Measurements from ENCODE around the gene ACSM6.
"Not testable (repeated sequence)": the region's sequence is repeated elsewhere in the genome, so short reads cannot be mapped to it uniquely, and the experiment has no call there.

The ACSM6 gene

GRCh38 chr10:95193944-95194343 is at the start of gene ACSM6:
TSS of gene ACSM6 (plus strand) at chr10:95194238. CDS start at chr10:95194486, 248 bp downstream.
- no peak for DNase-seq

DNA sequence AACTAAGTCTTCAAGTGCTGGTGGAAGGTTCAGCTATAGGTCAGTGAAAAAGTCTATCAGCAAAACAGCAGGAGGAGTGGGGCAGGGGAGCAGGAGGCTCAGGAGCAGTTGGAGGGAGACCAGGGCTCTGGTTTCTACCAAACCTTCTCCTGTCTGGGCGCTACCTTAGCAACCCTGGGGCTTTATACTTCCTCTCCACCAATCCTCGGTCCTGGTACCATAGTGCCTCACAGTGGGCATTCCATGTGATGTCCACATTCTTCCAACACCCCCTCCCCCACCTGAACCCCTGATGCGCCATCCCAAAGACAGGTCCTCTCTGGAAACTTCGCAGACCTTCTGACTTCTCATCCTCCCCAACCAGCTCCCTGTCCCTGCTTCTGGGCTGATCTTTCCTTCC is 25.3 kb upstream of the ACSM6 start:
- no peak for DNase-seq

- no peak for DNase-seq
These were observed 24.5 kb upstream of the ACSM6 start for GRCh38 chr10:95169522-95169921.

DNA sequence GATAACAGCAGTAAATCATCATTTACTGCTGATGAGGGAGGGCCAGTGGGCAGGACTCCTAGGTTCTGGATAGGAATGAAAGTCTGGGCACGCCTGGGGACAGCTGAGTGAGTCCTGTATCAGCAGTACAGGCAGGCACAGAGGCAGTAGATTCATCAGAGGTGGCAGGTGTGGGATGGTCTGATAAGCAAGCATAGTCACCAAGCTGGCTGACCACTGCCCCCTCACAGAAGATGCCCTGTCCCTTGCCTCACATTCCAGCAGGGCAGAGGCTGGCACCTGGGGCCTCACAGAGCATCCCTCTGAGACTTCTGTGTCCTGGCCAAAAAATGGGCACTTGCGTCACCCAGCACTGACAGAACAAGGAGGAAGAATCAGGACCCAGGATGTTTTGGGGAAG is 23.2 kb upstream of the ACSM6 start:
- no peak for DNase-seq

GRCh38 chr10:95171336-95171735 is 22.7 kb upstream of the ACSM6 start:
- DNase-seq = no peak

- no peak for DNase-seq
These were observed 21.2 kb upstream of the ACSM6 start for GRCh38 chr10:95172851-95173250.

GRCh38 chr10:95176101-95176500 is 17.9 kb upstream of the ACSM6 start:
- DNase-seq = no peak

DNA sequence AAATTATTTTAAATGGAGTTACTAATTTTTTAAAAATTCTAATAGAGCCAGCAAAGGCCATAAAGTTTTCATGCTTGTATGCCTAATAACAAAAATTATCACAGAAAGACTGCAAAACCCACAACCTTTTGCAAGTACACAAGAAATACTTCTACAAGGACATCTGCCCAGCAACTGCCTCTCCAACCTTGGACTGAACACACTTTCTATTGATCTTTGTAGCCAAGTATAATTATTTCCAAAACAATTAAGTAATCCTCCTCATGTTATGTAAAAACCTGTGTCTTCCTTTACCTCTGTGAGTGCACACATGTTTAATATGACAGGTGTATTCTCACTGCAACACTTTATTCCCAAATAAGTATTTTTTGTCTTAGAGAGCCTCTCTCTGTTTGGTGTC is 16.6 kb upstream of the ACSM6 start:
- no peak for DNase-seq

GRCh38 chr10:95178266-95178665 is 15.8 kb upstream of the ACSM6 start:
- DNase-seq = no peak

DNA sequence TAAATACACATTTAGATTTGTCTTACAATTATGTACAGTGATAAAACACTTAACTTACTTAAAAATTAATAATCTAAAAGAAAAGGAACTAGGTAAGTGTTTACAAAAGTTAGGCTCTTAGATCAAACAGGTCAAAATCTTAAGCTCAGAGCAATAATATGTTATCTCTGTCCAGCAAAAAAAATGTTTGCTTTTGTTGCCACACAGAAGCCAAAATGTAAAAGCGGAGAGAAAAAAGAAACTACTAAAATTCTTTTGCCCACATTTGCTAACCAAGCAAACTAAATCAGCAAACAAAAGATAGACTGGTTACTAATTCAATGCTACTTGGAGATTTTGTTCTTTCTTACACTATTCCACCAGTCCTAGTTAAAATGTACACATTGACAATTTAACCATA is 15.2 kb upstream of the ACSM6 start:
- no peak for DNase-seq

- DNase-seq = no peak
These were observed 12.3 kb upstream of the ACSM6 start for GRCh38 chr10:95181726-95182125.

- DNase-seq = peak; percentile 65
These were observed 10.5 kb upstream of the ACSM6 start for GRCh38 chr10:95183271-95184230.

- DNase-seq = no peak
These were observed 6.4 kb upstream of the ACSM6 start for GRCh38 chr10:95187617-95188016.

DNA sequence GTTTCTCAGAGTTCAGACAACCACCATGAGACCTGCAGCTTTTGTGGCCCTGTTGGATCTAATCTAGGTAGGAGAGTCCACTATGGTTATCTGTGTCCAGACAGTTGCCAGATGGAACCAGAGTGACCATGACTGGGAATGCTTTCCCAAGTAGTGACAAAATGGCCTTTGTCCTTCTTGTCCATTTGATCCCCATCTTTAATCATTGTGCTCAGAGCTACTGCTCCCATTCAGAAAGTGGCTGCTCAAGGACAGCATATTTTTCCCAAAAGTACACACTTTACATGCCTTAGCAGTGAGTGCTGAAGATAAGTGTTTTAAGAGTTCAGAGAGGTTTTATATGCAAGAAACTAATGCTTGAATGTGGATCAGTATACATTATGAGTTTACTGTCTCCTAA is 5.4 kb upstream of the ACSM6 start:
- no peak for DNase-seq

DNA sequence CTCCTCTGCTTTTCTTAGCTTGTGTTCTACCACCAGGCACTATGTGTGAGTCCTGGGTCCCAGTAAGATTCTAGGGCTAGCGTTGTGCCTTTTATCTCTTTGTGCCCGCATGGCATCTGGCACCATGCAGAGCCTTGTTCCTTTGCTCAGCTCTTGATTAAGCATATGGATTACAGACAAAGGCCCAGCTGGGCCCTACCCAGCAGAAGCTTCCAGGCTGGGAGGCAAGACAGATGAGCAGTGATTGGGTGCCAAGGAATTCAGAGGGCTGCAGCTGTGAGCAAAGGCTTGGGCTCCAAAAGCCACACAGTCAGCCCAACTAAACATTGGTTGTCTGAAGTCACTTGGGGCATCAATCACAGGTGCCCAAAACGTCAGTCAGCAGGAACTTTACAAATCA is 2.0 kb downstream of the ACSM6 start:
- DNase-seq = no peak

DNA sequence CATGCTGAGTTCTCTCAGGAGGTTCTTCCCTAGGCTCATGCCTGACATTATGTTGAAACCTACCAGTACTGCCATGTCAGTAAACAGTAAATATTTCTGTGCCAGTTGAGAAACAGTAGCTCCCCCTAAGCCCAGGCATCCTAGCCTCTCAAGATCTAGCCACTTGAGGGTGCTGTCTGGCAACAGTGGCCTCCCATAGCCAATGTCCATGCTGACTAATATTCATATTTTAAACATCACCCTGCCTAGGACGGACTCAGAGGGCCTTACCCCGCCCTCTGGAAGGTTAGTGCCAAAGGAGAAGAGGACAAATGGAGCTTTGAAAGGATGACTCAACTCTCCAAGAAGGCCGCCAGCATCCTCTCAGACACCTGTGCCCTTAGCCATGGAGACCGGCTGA is 7.7 kb downstream of the ACSM6 start:
- DNase-seq = no peak

GRCh38 chr10:95202865-95203264 is 8.8 kb downstream of the ACSM6 start:
- DNase-seq = not testable (repeated sequence)

DNA sequence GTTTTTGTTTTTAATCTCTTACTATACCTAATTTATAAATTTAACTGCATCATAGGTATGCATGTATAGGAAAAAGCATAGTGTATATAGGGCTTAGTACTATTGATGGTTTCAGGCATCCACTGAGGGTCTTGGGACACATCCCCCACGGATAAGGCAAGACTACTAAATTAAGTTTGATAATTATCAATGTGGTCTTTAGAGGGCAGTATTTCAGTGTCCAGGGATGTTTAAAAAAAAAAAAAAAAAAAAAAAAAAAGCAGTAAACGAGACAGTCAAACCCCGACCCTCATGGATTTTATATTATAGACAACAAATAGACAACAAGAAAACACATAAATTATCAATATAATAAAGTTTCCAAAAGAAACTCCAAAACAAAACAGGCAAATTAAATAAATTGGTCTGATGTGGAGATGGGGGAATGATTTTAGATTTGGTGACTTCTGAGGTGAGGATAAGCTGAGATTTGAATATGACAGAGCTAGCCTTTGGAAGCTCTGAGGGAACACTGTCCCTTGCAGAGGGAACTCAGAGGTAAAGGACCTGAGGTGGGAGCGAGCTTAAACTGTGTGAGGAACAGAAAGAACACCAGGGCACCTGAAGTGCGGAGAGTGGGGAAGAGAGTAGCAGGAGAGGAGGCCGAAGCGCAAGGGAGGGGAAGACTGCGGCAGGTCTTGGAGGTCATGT is 14.8 kb downstream of the ACSM6 start:
- no peak for DNase-seq

- DNase-seq = no peak
These were observed 15.6 kb downstream of the ACSM6 start for GRCh38 chr10:95209509-95210127.

DNA sequence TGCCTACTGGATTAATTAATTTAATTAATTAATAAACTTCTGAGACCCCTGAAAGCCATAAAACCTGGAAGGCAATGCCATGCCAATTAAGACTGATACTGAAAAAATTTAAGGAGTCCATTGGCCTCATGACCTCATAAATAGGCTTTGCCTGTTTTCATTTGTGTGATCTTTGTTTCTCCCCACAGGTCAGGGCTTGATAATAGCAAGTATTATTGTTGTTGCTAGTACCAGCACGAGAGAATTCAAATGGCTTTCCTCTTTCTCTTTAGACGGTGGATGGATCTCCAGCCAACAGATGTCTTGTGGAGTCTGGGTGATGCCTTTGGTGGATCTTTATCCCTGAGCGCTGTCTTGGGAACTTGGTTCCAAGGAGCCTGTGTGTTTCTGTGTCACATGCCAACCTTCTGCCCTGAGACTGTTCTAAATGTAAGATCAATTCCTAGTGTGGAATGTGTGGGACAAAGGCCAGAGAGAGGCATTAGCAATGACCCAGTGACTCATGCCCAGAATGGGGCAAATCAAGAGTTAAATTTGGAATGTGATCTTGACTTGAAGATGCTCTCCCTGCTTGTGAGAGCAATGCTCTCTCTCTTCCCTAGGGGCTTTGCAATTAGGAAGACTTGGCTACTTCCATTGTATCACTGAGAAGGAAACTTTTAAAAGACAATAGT is 17.7 kb downstream of the ACSM6 start:
- DNase-seq = no peak

DNA sequence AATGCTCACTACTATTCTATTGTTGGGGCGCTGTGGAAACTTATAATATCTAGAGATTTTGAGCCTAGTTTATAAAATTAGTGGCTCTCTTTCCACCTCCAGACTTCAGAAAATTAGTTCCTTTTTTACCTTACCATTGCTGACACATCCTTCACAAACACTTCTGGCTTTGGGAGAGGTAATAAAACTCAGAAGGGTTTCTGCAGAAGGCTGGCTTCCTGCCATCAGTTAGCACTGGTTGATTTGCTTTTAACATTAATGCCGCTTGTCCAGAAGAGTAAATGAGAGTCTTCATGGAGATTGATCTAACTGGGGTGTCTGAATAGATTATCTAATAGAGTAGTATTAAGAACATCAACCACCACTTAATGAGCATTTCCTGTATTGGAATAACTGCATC is 20.3 kb downstream of the ACSM6 start:
- no peak for DNase-seq

- DNase-seq = no peak
These were observed 20.8 kb downstream of the ACSM6 start for GRCh38 chr10:95214793-95215192.

DNA sequence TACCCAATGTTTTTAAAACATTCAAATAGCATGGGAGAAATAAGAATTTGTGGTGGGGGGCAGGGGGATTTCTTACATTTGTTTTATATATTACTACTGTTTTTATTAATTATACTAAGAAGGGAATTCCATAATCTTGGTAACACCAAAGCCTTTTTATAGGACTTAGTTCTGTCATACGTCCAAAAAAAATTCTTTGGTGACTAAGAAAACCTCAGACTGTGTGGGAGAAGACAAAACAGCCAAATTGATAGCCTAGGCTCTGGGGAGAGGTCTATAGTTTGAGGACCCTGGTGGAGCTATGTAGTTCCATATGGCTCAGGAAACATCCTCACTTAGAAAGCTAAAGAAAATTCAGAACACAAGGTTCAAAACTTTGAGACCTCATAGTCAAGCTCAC is 23.4 kb downstream of the ACSM6 start:
- DNase-seq = no peak
